Brain microvascular endothelial cell (primary cell): Measurements from ENCODE around the gene NLN.

ENCODE experiments used
- DNase-seq: peaks from one replicate; pipeline ENCODE4 v3.0.0-alpha.2; 2020
- H3K27ac ChIP-seq: fragments of 250-450 bp; sonication (Bioruptor Pico); 2 replicates; pipeline ENCODE4 v1.5.1; 2020; ENCODE audit warnings: mild to moderate bottlenecking, moderate library complexity
- H3K27me3 ChIP-seq: fragments of 250-450 bp; sonication (Bioruptor Pico); replicated peaks from 2 replicates; pipeline ENCODE4 v1.5.1; 2020; ENCODE audit warnings: mild to moderate bottlenecking
- H3K36me3 ChIP-seq: fragments of 250-450 bp; sonication (Bioruptor Pico); replicated peaks from 2 replicates; pipeline ENCODE4 v1.5.1; 2020; ENCODE audit warnings: mild to moderate bottlenecking
- H3K4me3 ChIP-seq: 2 replicates; pipeline ENCODE4 v1.5.1; 2011; ENCODE audit warnings: low read depth, mild to moderate bottlenecking, control low read depth, low read length, moderate library complexity
- in situ Hi-C: cut with HindIII; loops from 2 replicates; pipeline ENCODE4 v1.10.0; 2017; ENCODE audit warnings: low sequenced_read_pairs, low pct_ligation_motif_present
- TF ChIP-seq, protein P1 (sequence below): IDR thresholded peaks from 2 replicates; pipeline ENCODE4 v1.5.1; 2011; ENCODE audit warnings: low read depth, mild to moderate bottlenecking, moderate library complexity, low read length, control low read depth, inconsistent platforms; ENCODE audit errors: missing control alignments

The NLN gene

DNA sequence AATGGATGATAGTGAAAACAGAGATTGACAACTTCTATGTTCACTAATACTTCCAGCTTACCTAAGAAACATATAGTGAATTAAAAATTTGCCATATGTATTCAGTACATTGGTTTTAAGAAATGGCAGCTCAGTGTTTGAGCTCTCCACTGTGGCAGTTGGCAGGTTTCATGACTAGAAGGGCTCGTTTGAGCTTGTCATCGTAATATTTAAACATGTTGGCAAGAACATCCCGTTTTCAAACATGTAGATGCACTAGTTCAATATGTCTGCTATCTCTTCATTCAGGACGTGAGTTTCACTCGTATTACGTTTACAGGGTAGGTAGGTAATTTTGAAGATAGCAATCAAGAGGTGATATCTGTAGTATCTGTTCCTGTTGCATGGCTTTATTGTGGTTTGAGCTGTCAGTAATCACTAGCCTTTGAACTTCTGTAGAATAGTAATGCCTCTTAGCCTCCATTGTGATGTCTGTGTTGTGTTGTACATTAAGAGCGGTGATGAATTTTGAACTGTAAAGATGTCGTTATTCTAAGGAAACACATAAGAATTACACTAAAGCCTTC lies 74.8 kb downstream of the NLN start:
- Histone ChIP-seq H3K27ac (no peak overlapping the region), H3K36me3 (no peaks in the 10 kb centered on the region), H3K27me3 (no peaks in the 10 kb centered on the region), H3K4me3 (no peak overlapping the region)
- DNase-seq = no peak
- TF ChIP-seq, protein P1, sequence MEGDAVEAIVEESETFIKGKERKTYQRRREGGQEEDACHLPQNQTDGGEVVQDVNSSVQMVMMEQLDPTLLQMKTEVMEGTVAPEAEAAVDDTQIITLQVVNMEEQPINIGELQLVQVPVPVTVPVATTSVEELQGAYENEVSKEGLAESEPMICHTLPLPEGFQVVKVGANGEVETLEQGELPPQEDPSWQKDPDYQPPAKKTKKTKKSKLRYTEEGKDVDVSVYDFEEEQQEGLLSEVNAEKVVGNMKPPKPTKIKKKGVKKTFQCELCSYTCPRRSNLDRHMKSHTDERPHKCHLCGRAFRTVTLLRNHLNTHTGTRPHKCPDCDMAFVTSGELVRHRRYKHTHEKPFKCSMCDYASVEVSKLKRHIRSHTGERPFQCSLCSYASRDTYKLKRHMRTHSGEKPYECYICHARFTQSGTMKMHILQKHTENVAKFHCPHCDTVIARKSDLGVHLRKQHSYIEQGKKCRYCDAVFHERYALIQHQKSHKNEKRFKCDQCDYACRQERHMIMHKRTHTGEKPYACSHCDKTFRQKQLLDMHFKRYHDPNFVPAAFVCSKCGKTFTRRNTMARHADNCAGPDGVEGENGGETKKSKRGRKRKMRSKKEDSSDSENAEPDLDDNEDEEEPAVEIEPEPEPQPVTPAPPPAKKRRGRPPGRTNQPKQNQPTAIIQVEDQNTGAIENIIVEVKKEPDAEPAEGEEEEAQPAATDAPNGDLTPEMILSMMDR = no peak
- in situ Hi-C loops = no loop called here

GRCh38 chr5:65797481-65797880 lies 75.5 kb downstream of the NLN start:
- no peaks in the 10 kb centered on the region for H3K36me3 ChIP-seq
- TF ChIP-seq, protein P1 = no peak

DNA sequence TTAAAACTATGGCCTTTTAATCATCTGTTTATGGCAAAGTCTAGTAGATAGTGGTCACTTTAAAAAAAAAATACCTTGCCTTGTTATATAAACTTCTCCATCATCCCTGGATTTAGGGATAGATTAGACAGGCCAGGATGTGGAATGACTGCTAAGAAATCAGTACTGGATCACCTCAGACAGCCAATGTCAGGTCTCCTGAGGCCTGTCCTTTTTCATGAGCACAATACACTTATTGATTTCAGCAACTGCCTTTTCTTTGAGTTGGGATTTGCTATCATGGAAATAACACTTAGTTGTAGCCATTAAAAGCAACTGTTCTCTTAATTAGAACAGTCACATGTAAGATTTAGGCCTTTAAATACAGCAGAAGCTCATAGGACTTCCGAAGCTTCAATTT lies 77.9 kb downstream of the NLN start:
- H3K27me3 ChIP-seq = no peaks in the 10 kb centered on the region
- in situ Hi-C loops = no loop called here
- no peaks in the 10 kb centered on the region for H3K36me3 ChIP-seq
- DNase-seq = no peak
- TF ChIP-seq, protein P1 = no peak
- H3K27ac ChIP-seq = no peak overlapping the region
- no peak overlapping the region for H3K4me3 ChIP-seq

More at GRCh38 chr5:65797481-65797880, 75.5 kb downstream of the NLN start:
- Histone ChIP-seq H3K4me3 (no peak overlapping the region), H3K27me3 (no peaks in the 10 kb centered on the region), H3K27ac (no peak overlapping the region)
- in situ Hi-C loops = no loop called here
- no peak for DNase-seq

GRCh38 chr5:65800775-65801174 lies 78.8 kb downstream of the NLN start:
- in situ Hi-C loops = no loop called here
- Histone ChIP-seq H3K4me3 (no peak overlapping the region), H3K36me3 (no peaks in the 10 kb centered on the region), H3K27me3 (no peaks in the 10 kb centered on the region), H3K27ac (no peak overlapping the region)
- TF ChIP-seq, protein P1 = no peak
- no peak for DNase-seq

GRCh38 chr5:65801352-65801783 lies 79.4 kb downstream of the NLN start:
- Histone ChIP-seq H3K27me3 (no peaks in the 10 kb centered on the region), H3K4me3 (no peak overlapping the region), H3K36me3 (no peaks in the 10 kb centered on the region), H3K27ac (peak overlapping the region; percentile 34)
- DNase-seq = peak; percentile 47
- TF ChIP-seq, protein P1 = no peak
- in situ Hi-C loops = no loop called here

GRCh38 chr5:65802080-65802479 lies 80.1 kb downstream of the NLN start:
- Histone ChIP-seq H3K36me3 (no peaks in the 10 kb centered on the region), H3K27ac (no peak overlapping the region), H3K27me3 (no peaks in the 10 kb centered on the region), H3K4me3 (no peak overlapping the region)
- in situ Hi-C loops = no loop called here
- DNase-seq = no peak
- TF ChIP-seq, protein P1 = no peak
